Spleen (tissue), 11 donors: ENCODE data around the gene CMAS. TPM values are rescaled to one million over a fixed set of nuclear protein-coding genes. Genes with fewer than 3 reads are reported as not detected.

Source experiments
- DNase-seq: peaks from one replicate; pipeline ENCODE4 v3.0.0-alpha.2; 2020
- H3K27ac ChIP-seq, 8 donors: fragments of 200-600 bp; sonication (generic) in 7 of 8; 1 replicate in 4 of 8; 2 replicates in 4 of 8; pipeline versions ENCODE4 v1.5.0 to v1.8.0; 2016 to 2021; ENCODE audit warnings: inconsistent platforms in 4 of 8, mild to moderate bottlenecking in 4 of 8, moderate library complexity in 1 of 8
- H3K27me3 ChIP-seq, 7 donors: fragments of 200-600 bp; sonication (generic) in 6 of 7; replicated peaks in 1 of 7; 1 replicate in 4 of 7; 2 replicates in 3 of 7; pipeline versions ENCODE4 v1.5.0 to v1.8.0; 2016 to 2021; ENCODE audit warnings: inconsistent platforms in 3 of 7, mild to moderate bottlenecking in 1 of 7
- H3K36me3 ChIP-seq, 6 donors: fragments of 200-600 bp; sonication (generic) in 5 of 6; 1 replicate in 4 of 6; 2 replicates in 2 of 6; pipeline versions ENCODE4 v1.5.0 to v1.8.0; 2016 to 2021; ENCODE audit warnings: inconsistent platforms in 2 of 6
- H3K4me1 ChIP-seq, 6 donors: fragments of 200-600 bp; sonication (generic) in 5 of 6; 1 replicate in 3 of 6; 2 replicates in 3 of 6; pipeline versions ENCODE4 v1.5.0 to v1.8.0; 2016 to 2021; ENCODE audit warnings: inconsistent platforms in 3 of 6
- H3K4me3 ChIP-seq, 8 donors: fragments of 200-600 bp; sonication (generic) in 7 of 8; 1 replicate in 4 of 8; 2 replicates in 4 of 8; pipeline versions ENCODE4 v1.5.0 to v1.8.0; 2016 to 2021; ENCODE audit warnings: inconsistent platforms in 4 of 8, mild to moderate bottlenecking in 4 of 8, moderate library complexity in 2 of 8
- H3K9me3 ChIP-seq, 8 donors: fragments of 200-600 bp; sonication (generic) in 7 of 8; 1 replicate in 4 of 8; 2 replicates in 4 of 8; pipeline versions ENCODE4 v1.5.0 to v1.8.0; 2016 to 2021; ENCODE audit warnings: inconsistent platforms in 4 of 8
- CTCF ChIP-seq, 11 experiments: fragments of 200-600 bp in 7 of 11; fragments of 450-650 bp in 4 of 11; sonication (generic) in 4 of 11; IDR thresholded peaks in 8 of 11; conservative IDR thresholded peaks in 3 of 11; 1 replicate in 7 of 11; 2 replicates in 4 of 11; pipeline versions ENCODE4 v1.4.0 to v1.8.0; 2016 to 2021; ENCODE audit warnings: antibody characterized with exemption in 11 of 11, inconsistent platforms in 4 of 11, mild to moderate bottlenecking in 1 of 11
- POLR2A ChIP-seq, 3 donors: fragments of 450-650 bp; IDR thresholded peaks; one replicate each; pipeline ENCODE4 v1.5.1; 2017; ENCODE audit warnings: antibody characterized with exemption in 3 of 3, mild to moderate bottlenecking in 1 of 3
- POLR2AphosphoS5 ChIP-seq, 3 donors: sonication (generic); formaldehyde crosslinking; IDR thresholded peaks; one replicate each; pipeline ENCODE4 v1.5.1; 2017; ENCODE audit warnings: antibody characterized with exemption in 3 of 3
- WGBS, 5 donors: extraction: QIAGEN DNeasy Blood & Tissue Kit in 3 of 5; methylation state at CpG; one replicate each; pipeline versions ENCODE4 v1.1.5 to v1.1.7; 2013 to 2018; 5-methylcytosine and 5-hydroxymethylcytosine counted together
- intact Hi-C: fragments of 100-400 bp; cut with DNase I; formaldehyde crosslinking; loops from one replicate; pipeline ENCODE4 v1.15.0; 2023; ENCODE audit warnings: low total_unique reads
- polyA plus RNA-seq, 3 donors: library from polyadenylated mRNA; stranded (reverse); fragments of 200-250 nt; gene quantifications; one replicate each; pipeline ENCODE4 v1.2.1, GENCODE V29; 2013
- total RNA-seq, 7 donors: library from RNA; depleted of rRNA in 3 of 7; stranded (reverse); fragments of >200 nt in 3 of 7; fragmentation: NEBNext Ultra II Directional in 4 of 7; extraction: Animal tissue kit (Norgen Biotek cat#: 25700) in 4 of 7; gene quantifications; one replicate each; pipeline versions ENCODE4 v1.1.0 to v1.2.1, GENCODE V29; 2016 to 2021
- donor health status: healthy with polysubstance abuse.
- donor health status: DM: no; HTN: no; CAD: no; lungs with moderate emphysema.
- donor health status: DM: no; HTN: no; CAD: no.
- donor health status: Bipolar disorder and iron deficiency.
- donor health status: healthy.
- donor health status: DM: no; HTN: no; CAD: no.
- donor health status: DM: yes; HTN: yes; CAD: no.

CMAS gene
- total and polyA plus RNA-seq, 10 donors = 18.7 to 30.7 (median 25.3) TPM

- WGBS, 5 donors = 47 to 62% (median 50%) methylated on average over 3 of the region's 3 CpGs
- TF ChIP-seq POLR2A (IDR thresholded peaks at IDR 0.05) (no peak), POLR2AphosphoS5 (IDR thresholded peaks at IDR 0.05) (no peak), CTCF (IDR thresholded peaks at IDR 0.05 in 8 of 11, conservative IDR thresholded peaks at IDR 0.05 in 3 of 11) (no peak)
- Histone ChIP-seq H3K4me1 (no peaks in the 10 kb centered on the region), H3K27me3 (no peaks in the 10 kb centered on the region), H3K4me3 (no peak overlapping the region), H3K36me3 (no peaks in the 10 kb centered on the region), H3K27ac (no peak overlapping the region), H3K9me3 (no peaks in the 10 kb centered on the region)
- DNase-seq = no peak
- intact Hi-C loops = no loop called here
Observed at GRCh38 chr12:22110176-22110575, 64.2 kb downstream of the CMAS start.

Other genes starting within 250 kb of the CMAS start
- 10 to 100 TPM; 10.1 to 21.8 (median 18.7) TPM for gene ABCC9, start 104.8 kb upstream of the CMAS start, total RNA-seq
- under 1 TPM; 0.42 to 0.54 (median 0.45) TPM for gene ABCC9, start 104.8 kb upstream of the CMAS start, polyA plus RNA-seq